Keratinocyte (primary cell): ENCODE data around the gene ADRB1. TPM values are rescaled to one million over a fixed set of nuclear protein-coding genes. Genes with fewer than 3 reads are reported as not detected.

Source experiments
- DNase-seq: peaks from one replicate; pipeline ENCODE4 v3.0.0-alpha.2; 2011; ENCODE audit warnings: low read depth, missing footprints, low spot score
- FAIRE-seq: peaks from 2 replicates; lab custom pipeline; 2011; peaks lifted over from hg19 to GRCh38; lab: Jason Lieb, UNC
- H2AFZ ChIP-seq: 2 replicates; pipeline ENCODE4 v1.6.0; 2012; ENCODE audit warnings: low read length, control low read depth, inconsistent platforms; ENCODE audit not compliant: control insufficient read depth
- H3K27ac ChIP-seq: 2 replicates; pipeline ENCODE4 v1.5.1; 2011; ENCODE audit warnings: low read length; ENCODE audit not compliant: control insufficient read depth, insufficient read depth
- H3K27me3 ChIP-seq: 3 replicates; pipeline ENCODE4 v1.6.0; 2011; ENCODE audit warnings: low read length; ENCODE audit not compliant: control insufficient read depth, insufficient read depth; ENCODE audit errors: extremely low read depth
- H3K36me3 ChIP-seq, 2 experiments: 2 replicates in 1 of 2; 3 replicates in 1 of 2; pipeline ENCODE4 v1.5.1; 2011; ENCODE audit warnings: low read length in 2 of 2, mild to moderate bottlenecking in 1 of 2; ENCODE audit not compliant: control insufficient read depth in 2 of 2, insufficient read depth in 2 of 2; ENCODE audit errors: extremely low read depth in 1 of 2
- H3K4me1 ChIP-seq: 3 replicates; pipeline ENCODE4 v1.5.1; 2011; ENCODE audit warnings: low read length; ENCODE audit not compliant: control insufficient read depth, insufficient read depth; ENCODE audit errors: extremely low read depth
- H3K4me2 ChIP-seq: 3 replicates; pipeline ENCODE4 v1.6.0; 2011; ENCODE audit warnings: low read depth, low read length; ENCODE audit not compliant: control insufficient read depth, insufficient read depth; ENCODE audit errors: extremely low read depth
- H3K4me3 ChIP-seq, 3 experiments: fragments of 200-600 bp in 1 of 3; sonication (generic) in 1 of 3; 2 replicates in 2 of 3; 3 replicates in 1 of 3; pipeline ENCODE4 v1.5.1; 2011 to 2016; ENCODE audit warnings: low read length in 3 of 3, mild to moderate bottlenecking in 3 of 3, control low read depth in 2 of 3, inconsistent platforms in 1 of 3, low read depth in 1 of 3, mixed read lengths in 1 of 3, mixed run types in 1 of 3, moderate library complexity in 1 of 3; ENCODE audit not compliant: control insufficient read depth in 2 of 3, insufficient read depth in 2 of 3; ENCODE audit errors: extremely low read depth in 1 of 3
- H3K79me2 ChIP-seq: 2 replicates; pipeline ENCODE4 v1.6.0; 2012; ENCODE audit warnings: low read length; ENCODE audit not compliant: control insufficient read depth, insufficient read depth
- H3K9ac ChIP-seq: 3 replicates; pipeline ENCODE4 v1.6.0; 2011; ENCODE audit warnings: low read length; ENCODE audit not compliant: control insufficient read depth, insufficient read depth; ENCODE audit errors: extremely low read depth
- H3K9me1 ChIP-seq: 3 replicates; pipeline ENCODE4 v1.6.0; 2011; ENCODE audit warnings: low read length; ENCODE audit not compliant: control insufficient read depth, insufficient read depth; ENCODE audit errors: extremely low read depth
- H3K9me3 ChIP-seq: 2 replicates; pipeline ENCODE4 v1.5.1; 2012; ENCODE audit warnings: low read depth, low read length; ENCODE audit not compliant: control insufficient read depth
- H4K20me1 ChIP-seq: 3 replicates; pipeline ENCODE4 v1.6.0; 2011; ENCODE audit warnings: low read length; ENCODE audit not compliant: control insufficient read depth, insufficient read depth; ENCODE audit errors: extremely low read depth
- EZH2 ChIP-seq: IDR thresholded peaks from one replicate; pipeline ENCODE4 v1.6.1; 2012; ENCODE audit warnings: inconsistent platforms, mild to moderate bottlenecking, low read length, moderate library complexity
- dilution Hi-C: fragments of 300-500 bp; cut with MboI; formaldehyde crosslinking; loops from one replicate; pipeline ENCODE4 v1.7.0; 2020; ENCODE audit warnings: low sequenced_read_pairs; ENCODE audit not compliant: extremely low pct_ligation_motif_present
- polyA plus RNA-seq, 5 experiments: library from polyadenylated mRNA; depleted of rRNA in 3 of 5; stranded (reverse) in 3 of 5; stranded (forward) in 1 of 5; unstranded in 1 of 5; fragments of >200 nt; gene quantifications; 1 replicate in 1 of 5; 2 replicates in 3 of 5; 3 replicates in 1 of 5; pipeline versions ENCODE4 v1.2.1 to v1.2.3, GENCODE V29; 2011 to 2012; ENCODE audit warnings: missing spikeins in 2 of 5, low read depth in 1 of 5, low replicate concordance in 1 of 5
- TF ChIP-seq, protein P1 (sequence below), 3 experiments: IDR thresholded peaks in 1 of 3; conservative IDR thresholded peaks in 1 of 3; optimal IDR thresholded peaks in 1 of 3; 2 replicates in 2 of 3; 3 replicates in 1 of 3; pipeline versions ENCODE3 to v1.5.1; 2011; ENCODE audit warnings: low read length in 3 of 3, mild to moderate bottlenecking in 3 of 3, moderate library complexity in 2 of 3, control low read depth in 1 of 3, inconsistent platforms in 1 of 3; ENCODE audit not compliant: insufficient read depth in 2 of 3; ENCODE audit errors: extremely low read depth in 1 of 3

ADRB1 gene
- polyA plus RNA-seq, 1 donor (not counting 4 experiments of a cell fraction or from before 2014, with no cell fraction given) = 0.05 TPM

DNA sequence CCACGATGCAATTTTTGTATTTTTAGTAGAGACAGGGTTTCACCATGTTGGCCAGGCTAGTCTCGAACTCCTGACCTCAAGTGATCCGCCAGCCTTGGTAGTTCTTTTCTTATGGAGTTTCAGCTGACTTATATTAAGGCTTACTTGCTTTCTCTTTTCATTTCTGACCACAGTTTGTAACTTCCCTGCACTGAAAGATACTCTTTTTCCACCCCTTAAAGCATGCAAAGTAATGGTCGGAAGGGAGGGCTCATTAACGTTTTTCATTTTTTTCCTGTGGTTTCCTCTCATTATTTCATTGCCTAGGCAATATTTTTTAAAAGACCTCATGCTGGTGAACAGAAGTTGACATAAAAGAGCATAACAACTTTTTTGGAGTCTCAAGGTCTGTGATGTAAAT lies 27.0 kb downstream of the ADRB1 start:
- dilution Hi-C loops = no loop called here
- no peak overlapping the region for H2AFZ ChIP-seq
- no peaks in the 10 kb centered on the region for H3K9me1 ChIP-seq
- no peaks in the 10 kb centered on the region for H3K27me3 ChIP-seq
- H3K9ac ChIP-seq = no peak overlapping the region
- H3K4me3 ChIP-seq = no peak overlapping the region
- TF ChIP-seq, protein P1, sequence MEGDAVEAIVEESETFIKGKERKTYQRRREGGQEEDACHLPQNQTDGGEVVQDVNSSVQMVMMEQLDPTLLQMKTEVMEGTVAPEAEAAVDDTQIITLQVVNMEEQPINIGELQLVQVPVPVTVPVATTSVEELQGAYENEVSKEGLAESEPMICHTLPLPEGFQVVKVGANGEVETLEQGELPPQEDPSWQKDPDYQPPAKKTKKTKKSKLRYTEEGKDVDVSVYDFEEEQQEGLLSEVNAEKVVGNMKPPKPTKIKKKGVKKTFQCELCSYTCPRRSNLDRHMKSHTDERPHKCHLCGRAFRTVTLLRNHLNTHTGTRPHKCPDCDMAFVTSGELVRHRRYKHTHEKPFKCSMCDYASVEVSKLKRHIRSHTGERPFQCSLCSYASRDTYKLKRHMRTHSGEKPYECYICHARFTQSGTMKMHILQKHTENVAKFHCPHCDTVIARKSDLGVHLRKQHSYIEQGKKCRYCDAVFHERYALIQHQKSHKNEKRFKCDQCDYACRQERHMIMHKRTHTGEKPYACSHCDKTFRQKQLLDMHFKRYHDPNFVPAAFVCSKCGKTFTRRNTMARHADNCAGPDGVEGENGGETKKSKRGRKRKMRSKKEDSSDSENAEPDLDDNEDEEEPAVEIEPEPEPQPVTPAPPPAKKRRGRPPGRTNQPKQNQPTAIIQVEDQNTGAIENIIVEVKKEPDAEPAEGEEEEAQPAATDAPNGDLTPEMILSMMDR (optimal IDR thresholded peaks at IDR 0.05 in 1 of 3, IDR thresholded peaks at IDR 0.05 in 1 of 3, conservative IDR thresholded peaks at IDR 0.05 in 1 of 3; ENCODE audit: extremely low read depth in 1 of 3, insufficient read depth in 2 of 3, low read length in 3 of 3) = no peak
- TF ChIP-seq EZH2 = no peak
- H3K79me2 ChIP-seq = no peaks in the 10 kb centered on the region
- FAIRE-seq (no peak), DNase-seq (no peak)
- H3K4me1 ChIP-seq = peaks cover 13% of the 10 kb centered on the region
- H3K27ac ChIP-seq = no peak overlapping the region
- H3K4me2 ChIP-seq = no peak overlapping the region
- H4K20me1 ChIP-seq = no peaks in the 10 kb centered on the region
- no peaks in the 10 kb centered on the region for H3K36me3 ChIP-seq
- H3K9me3 ChIP-seq = no peaks in the 10 kb centered on the region

GRCh38 chr10:114071178-114071577 lies 27.5 kb downstream of the ADRB1 start:
- H4K20me1 ChIP-seq = no peaks in the 10 kb centered on the region
- H3K27ac ChIP-seq = no peak overlapping the region
- dilution Hi-C loops = no loop called here
- H3K4me2 ChIP-seq = no peak overlapping the region
- DNase-seq (no peak), FAIRE-seq (no peak)
- no peaks in the 10 kb centered on the region for H3K9me1 ChIP-seq
- no peaks in the 10 kb centered on the region for H3K79me2 ChIP-seq
- no peak overlapping the region for H2AFZ ChIP-seq
- no peaks in the 10 kb centered on the region for H3K9me3 ChIP-seq
- H3K36me3 ChIP-seq = no peaks in the 10 kb centered on the region
- TF ChIP-seq EZH2 = no peak
- TF ChIP-seq, protein P1 (optimal IDR thresholded peaks at IDR 0.05 in 1 of 3, IDR thresholded peaks at IDR 0.05 in 1 of 3, conservative IDR thresholded peaks at IDR 0.05 in 1 of 3; ENCODE audit: extremely low read depth in 1 of 3, insufficient read depth in 2 of 3, low read length in 3 of 3) = no peak
- no peak overlapping the region for H3K9ac ChIP-seq
- H3K4me3 ChIP-seq = no peak overlapping the region
- peaks cover 13% of the 10 kb centered on the region for H3K4me1 ChIP-seq
- H3K27me3 ChIP-seq = no peaks in the 10 kb centered on the region
